Measurements from ENCODE around the gene RPL27A. TPM values are rescaled to one million over a fixed set of nuclear protein-coding genes. Genes with fewer than 3 reads are reported as not detected.

The RPL27A gene
- total RNA-seq, 2 donors from 2014 or later, result 1,114 to 1,791 TPM

DNA sequence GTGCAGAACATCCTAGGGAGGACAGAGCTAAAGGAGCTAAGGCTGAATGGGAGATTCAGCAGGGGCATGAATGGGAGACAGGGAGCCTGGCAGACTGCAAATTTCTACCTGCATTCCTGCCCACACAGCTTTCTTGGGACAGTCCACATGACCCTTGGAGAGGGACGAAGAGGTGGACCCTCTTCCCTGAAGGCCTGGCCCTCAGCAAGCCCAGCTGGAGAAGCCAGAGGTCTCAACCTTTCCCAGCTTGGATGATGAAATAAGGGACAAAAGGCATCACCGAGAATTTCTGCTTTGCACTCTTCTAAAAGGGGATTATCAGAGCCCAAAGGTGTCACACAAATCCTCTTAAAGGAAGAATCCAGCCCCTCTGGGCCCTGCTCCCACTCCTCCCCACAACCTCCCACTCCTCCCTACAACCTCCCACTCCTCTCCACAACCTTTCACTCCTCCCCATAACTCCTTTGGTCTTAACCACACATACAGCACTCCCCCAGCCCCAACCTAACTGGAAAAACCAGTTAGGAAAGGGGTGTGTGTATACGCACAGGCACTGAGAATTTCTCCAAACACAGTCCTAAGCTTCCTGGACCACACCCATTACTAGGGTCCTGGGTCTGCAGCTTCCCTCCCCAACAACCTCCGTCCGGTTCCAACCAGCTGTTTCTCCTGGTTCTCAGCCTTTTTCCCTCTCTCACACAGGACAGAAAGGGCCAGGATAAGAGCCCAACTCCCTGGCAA lies 38.4 kb downstream of the RPL27A start:
- TF ChIP-seq, protein P1, sequence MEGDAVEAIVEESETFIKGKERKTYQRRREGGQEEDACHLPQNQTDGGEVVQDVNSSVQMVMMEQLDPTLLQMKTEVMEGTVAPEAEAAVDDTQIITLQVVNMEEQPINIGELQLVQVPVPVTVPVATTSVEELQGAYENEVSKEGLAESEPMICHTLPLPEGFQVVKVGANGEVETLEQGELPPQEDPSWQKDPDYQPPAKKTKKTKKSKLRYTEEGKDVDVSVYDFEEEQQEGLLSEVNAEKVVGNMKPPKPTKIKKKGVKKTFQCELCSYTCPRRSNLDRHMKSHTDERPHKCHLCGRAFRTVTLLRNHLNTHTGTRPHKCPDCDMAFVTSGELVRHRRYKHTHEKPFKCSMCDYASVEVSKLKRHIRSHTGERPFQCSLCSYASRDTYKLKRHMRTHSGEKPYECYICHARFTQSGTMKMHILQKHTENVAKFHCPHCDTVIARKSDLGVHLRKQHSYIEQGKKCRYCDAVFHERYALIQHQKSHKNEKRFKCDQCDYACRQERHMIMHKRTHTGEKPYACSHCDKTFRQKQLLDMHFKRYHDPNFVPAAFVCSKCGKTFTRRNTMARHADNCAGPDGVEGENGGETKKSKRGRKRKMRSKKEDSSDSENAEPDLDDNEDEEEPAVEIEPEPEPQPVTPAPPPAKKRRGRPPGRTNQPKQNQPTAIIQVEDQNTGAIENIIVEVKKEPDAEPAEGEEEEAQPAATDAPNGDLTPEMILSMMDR (conservative IDR thresholded peaks at IDR 0.05), result no peak
- Mint-ChIP-seq H3K36me3 (ENCODE audit: low read depth) (peaks cover 21% of the 10 kb centered on the region), H3K27ac (peak overlapping the region; percentile 87), H3K4me1 (peaks cover 77% of the 10 kb centered on the region), H3K9me3 (no peaks in the 10 kb centered on the region), H3K4me3 (no peak overlapping the region), H3K27me3 (ENCODE audit: insufficient read depth) (no peaks in the 10 kb centered on the region)
- 77 to 90% methylated on average over 3 to 5 of the region's 5 CpGs for WGBS, 2 experiments (ENCODE audit: insufficient coverage in 1 of 2, insufficient read length in 1 of 2)
- Histone ChIP-seq H3K9me3 (ENCODE audit: control insufficient read depth, low read length) (no peaks in the 10 kb centered on the region), H3K4me3 (ENCODE audit: low read length) (no peak overlapping the region), H3K27ac (ENCODE audit: low read depth, low read length) (no peak overlapping the region), H3K27me3 (ENCODE audit: control insufficient read depth, insufficient read depth, low read length, poor library complexity, severe bottlenecking) (no peaks in the 10 kb centered on the region), H3K9ac (ENCODE audit: extremely low read depth, low read length, poor library complexity, severe bottlenecking) (no peak overlapping the region), H3K36me3 (ENCODE audit: control insufficient read depth, insufficient read depth, low read length) (peaks cover 92% of the 10 kb centered on the region), H3K4me1 (ENCODE audit: control insufficient read depth, insufficient read depth, low read length) (peaks cover 37% of the 10 kb centered on the region)
- peak; percentile 62 for DNase-seq

DNA sequence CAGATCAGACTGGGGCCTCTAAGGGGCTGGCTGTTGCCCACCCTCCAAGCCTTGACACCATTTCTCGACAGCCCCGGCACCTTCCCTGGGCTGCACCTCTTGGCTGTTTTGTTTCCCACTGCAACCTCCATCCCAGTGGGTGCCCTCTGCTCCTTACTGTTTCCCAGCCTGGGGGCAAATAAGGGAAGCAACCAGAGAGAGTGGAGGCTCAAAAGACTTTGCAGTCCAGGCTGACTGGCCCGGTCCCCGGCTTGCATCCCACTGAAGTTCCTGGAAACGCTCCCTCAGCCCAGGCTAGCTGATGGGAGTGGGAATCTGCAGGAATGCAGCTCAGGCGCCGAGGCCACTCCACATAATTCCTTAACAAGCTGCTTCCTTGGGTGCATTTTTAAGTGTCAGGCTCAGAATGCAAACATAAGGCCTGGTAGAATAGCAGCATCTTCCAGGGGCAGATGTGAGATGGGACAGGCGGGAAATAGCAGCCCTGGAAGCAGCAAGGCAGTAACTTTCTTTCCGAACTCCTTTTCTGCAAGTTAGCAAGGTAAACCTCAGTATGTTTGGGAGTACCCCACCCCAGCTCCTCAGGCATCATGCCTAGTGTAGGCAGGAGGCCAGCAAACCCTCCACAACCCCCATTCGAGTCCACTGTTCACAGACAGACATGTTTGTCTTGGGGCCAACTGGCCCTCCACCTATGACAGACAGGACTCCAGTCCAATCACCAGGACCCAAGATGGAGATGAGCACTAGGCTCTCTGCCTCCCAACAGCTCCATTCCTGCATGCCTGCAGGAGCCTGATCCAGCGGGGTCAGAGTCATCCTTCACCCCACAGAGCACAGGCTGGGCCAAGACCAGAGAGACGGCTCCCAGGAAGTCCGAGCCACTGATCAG lies 39.3 kb downstream of the RPL27A start:
- TF ChIP-seq, protein P1 (conservative IDR thresholded peaks at IDR 0.05), result no peak
- Mint-ChIP-seq H3K36me3 (ENCODE audit: low read depth) (peaks cover 18% of the 10 kb centered on the region), H3K4me3 (no peak overlapping the region), H3K27me3 (ENCODE audit: insufficient read depth) (no peaks in the 10 kb centered on the region), H3K27ac (peak overlapping the region; percentile 87), H3K9me3 (no peaks in the 10 kb centered on the region), H3K4me1 (peaks cover 80% of the 10 kb centered on the region)
- Histone ChIP-seq H3K27ac (ENCODE audit: low read depth, low read length) (no peak overlapping the region), H3K36me3 (ENCODE audit: control insufficient read depth, insufficient read depth, low read length) (peaks cover 92% of the 10 kb centered on the region), H3K4me1 (ENCODE audit: control insufficient read depth, insufficient read depth, low read length) (peaks cover 40% of the 10 kb centered on the region), H3K27me3 (ENCODE audit: control insufficient read depth, insufficient read depth, low read length, poor library complexity, severe bottlenecking) (no peaks in the 10 kb centered on the region), H3K9ac (ENCODE audit: extremely low read depth, low read length, poor library complexity, severe bottlenecking) (no peak overlapping the region), H3K9me3 (ENCODE audit: control insufficient read depth, low read length) (no peaks in the 10 kb centered on the region), H3K4me3 (ENCODE audit: low read length) (no peak overlapping the region)
- DNase-seq, result peak; percentile 75
- 91 to 92% methylated on average over 11 to 13 of the region's 13 CpGs for WGBS, 2 experiments (ENCODE audit: insufficient coverage in 1 of 2, insufficient read length in 1 of 2)

DNA sequence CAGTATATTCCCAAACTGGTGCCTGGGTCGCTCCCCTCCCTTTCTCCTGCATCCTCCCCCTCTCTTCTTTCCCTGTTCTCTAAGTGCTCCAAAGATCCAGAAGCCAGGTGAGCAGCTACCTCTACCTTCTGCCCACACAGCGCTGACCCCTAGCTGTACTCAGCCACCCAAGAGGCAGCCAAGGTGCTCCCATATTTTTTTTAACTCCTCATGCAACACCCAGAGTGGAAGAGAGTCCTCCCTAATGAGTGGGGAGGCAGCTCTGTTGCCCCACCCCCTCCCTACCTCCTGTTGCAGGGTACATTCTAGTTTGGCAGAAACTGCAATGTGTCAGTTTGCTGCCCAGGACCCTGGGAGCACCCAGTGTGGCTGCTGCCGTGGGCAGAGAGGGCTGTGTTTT lies 40.2 kb downstream of the RPL27A start:
- H3K27ac Mint-ChIP-seq, result peak overlapping the region; percentile 20
- no peaks in the 10 kb centered on the region for H3K9me3 Mint-ChIP-seq
- no peaks in the 10 kb centered on the region for H3K27me3 Mint-ChIP-seq (ENCODE audit: insufficient read depth)
- H3K4me3 Mint-ChIP-seq, result no peak overlapping the region
- Histone ChIP-seq H3K9ac (ENCODE audit: extremely low read depth, low read length, poor library complexity, severe bottlenecking) (no peak overlapping the region), H3K27me3 (ENCODE audit: control insufficient read depth, insufficient read depth, low read length, poor library complexity, severe bottlenecking) (no peaks in the 10 kb centered on the region), H3K27ac (ENCODE audit: low read depth, low read length) (no peak overlapping the region), H3K9me3 (ENCODE audit: control insufficient read depth, low read length) (no peaks in the 10 kb centered on the region), H3K4me3 (ENCODE audit: low read length) (no peak overlapping the region), H3K4me1 (ENCODE audit: control insufficient read depth, insufficient read depth, low read length) (peaks cover 40% of the 10 kb centered on the region), H3K36me3 (ENCODE audit: control insufficient read depth, insufficient read depth, low read length) (peaks cover 89% of the 10 kb centered on the region)
- H3K36me3 Mint-ChIP-seq (ENCODE audit: low read depth), result peaks cover 11% of the 10 kb centered on the region
- TF ChIP-seq, protein P1 (conservative IDR thresholded peaks at IDR 0.05), result no peak
- 95% methylated on average over 3 of the region's 3 CpGs; no CpG with 5 or more reads in 1 of the 2 experiments for WGBS, 2 experiments (ENCODE audit: insufficient coverage in 1 of 2, insufficient read length in 1 of 2)
- peaks cover 79% of the 10 kb centered on the region for H3K4me1 Mint-ChIP-seq
- no peak for DNase-seq

All from endodermal cell (in vitro differentiated cells).